Stimulated activated naive B cell treated with anti-CD40 and anti-IgM and Interleukin-4, amounts not matched to agents 10 μg/mL and 1 μg/mL and 100 μg/mL, for 72 hours (primary cell): ENCODE measurements around the gene OR3A3.
A peak's percentile ranks its signal among the peaks of the same experiment; 100 is the strongest.
"Not testable (repeated sequence)": the region's sequence is repeated elsewhere in the genome, so short reads cannot be mapped to it uniquely, and the experiment has no call there.

ENCODE experiments used
- ATAC-seq, 2 donors: fragments of 150-1000 bp; cut with Tn5 transposase; replicated peaks; 2 replicates each; pipeline ENCODE4 v1.10.0; 2021; ENCODE audit warnings: moderate library complexity in 1 of 2
- DNase-seq: peaks from one replicate; pipeline ENCODE4 v3.0.0; 2021
- H3K27ac Mint-ChIP-seq: one replicate; pipeline ENCODE4 v1.8.0; 2022; ENCODE audit warnings: mild to moderate bottlenecking, mixed read lengths
- H3K27me3 Mint-ChIP-seq, 2 donors: one replicate each; pipeline ENCODE4 v1.8.0; 2022; ENCODE audit warnings: mixed read lengths in 2 of 2
- H3K36me3 Mint-ChIP-seq, 2 donors: one replicate each; pipeline ENCODE4 v1.8.0; 2022; ENCODE audit warnings: mixed read lengths in 2 of 2, mild to moderate bottlenecking in 1 of 2
- H3K4me1 Mint-ChIP-seq, 2 donors: one replicate each; pipeline ENCODE4 v1.8.0; 2022; ENCODE audit warnings: mixed read lengths in 2 of 2, mild to moderate bottlenecking in 1 of 2
- H3K4me3 Mint-ChIP-seq, 2 donors: one replicate each; pipeline ENCODE4 v1.8.0; 2022; ENCODE audit warnings: mild to moderate bottlenecking in 2 of 2, mixed read lengths in 2 of 2, moderate library complexity in 1 of 2
- H3K9me3 Mint-ChIP-seq, 2 donors: one replicate each; pipeline ENCODE4 v1.8.0; 2022; ENCODE audit warnings: mixed read lengths in 2 of 2, mild to moderate bottlenecking in 1 of 2

OR3A3 gene

GRCh38 chr17:3433215-3433614 lies 22.0 kb downstream of the OR3A3 start:
- H3K4me3 Mint-ChIP-seq, H3K27ac Mint-ChIP-seq, DNase-seq, H3K36me3 Mint-ChIP-seq, H3K4me1 Mint-ChIP-seq: not testable (repeated sequence)
- ATAC-seq: peak; percentile 61 to 71
- peaks cover 14 to 44% of the 10 kb centered on the region in 2 donors for H3K27me3 Mint-ChIP-seq
- H3K9me3 Mint-ChIP-seq: peaks cover 4 to 10% of the 10 kb centered on the region in 2 donors

GRCh38 chr17:3433741-3434140 lies 22.6 kb downstream of the OR3A3 start, which contains the start of gene OR1E2:
Gene OR1E2 (minus strand): TSS chr17:3433841. CDS start chr17:3433841, 0 bp downstream.
- DNase-seq (no peak), ATAC-seq (no peak)
- peaks cover 4 to 10% of the 10 kb centered on the region in 2 donors for H3K9me3 Mint-ChIP-seq
- peaks cover 14 to 43% of the 10 kb centered on the region in 2 donors for H3K27me3 Mint-ChIP-seq
- no peak within 1 kb of the TSS for H3K4me3 Mint-ChIP-seq
- no peak within 1 kb of the TSS for H3K27ac Mint-ChIP-seq
- H3K4me1 Mint-ChIP-seq: peaks cover 0 to 4% of the 10 kb centered on the region in 2 donors
- no peaks in the 10 kb centered on the region for H3K36me3 Mint-ChIP-seq

GRCh38 chr17:3438368-3438767 lies 27.2 kb downstream of the OR3A3 start:
- no peak overlapping the region for H3K27ac Mint-ChIP-seq
- H3K27me3 Mint-ChIP-seq: peaks cover 15 to 19% of the 10 kb centered on the region in 2 donors
- H3K36me3 Mint-ChIP-seq: no peaks in the 10 kb centered on the region
- H3K4me3 Mint-ChIP-seq: no peak overlapping the region
- peaks cover 0 to 1% of the 10 kb centered on the region in 2 donors for H3K9me3 Mint-ChIP-seq
- no peaks in the 10 kb centered on the region for H3K4me1 Mint-ChIP-seq
- no peak for ATAC-seq
- no peak for DNase-seq

- no peaks in the 10 kb centered on the region for H3K4me1 Mint-ChIP-seq
- no peak overlapping the region for H3K4me3 Mint-ChIP-seq
- no peak for DNase-seq
- no peak for ATAC-seq
- no peak overlapping the region for H3K27ac Mint-ChIP-seq
- H3K27me3 Mint-ChIP-seq: peaks cover 10 to 13% of the 10 kb centered on the region in 2 donors
- no peaks in the 10 kb centered on the region for H3K36me3 Mint-ChIP-seq
- H3K9me3 Mint-ChIP-seq: no peaks in the 10 kb centered on the region
Observed at GRCh38 chr17:3440451-3440850, 29.3 kb downstream of the OR3A3 start.

GRCh38 chr17:3447625-3448024 lies 36.5 kb downstream of the OR3A3 start:
- DNase-seq (no peak), ATAC-seq (peak; percentile 34 to 48)
- no peak overlapping the region for H3K27ac Mint-ChIP-seq

GRCh38 chr17:3448059-3448665 lies 37.0 kb downstream of the OR3A3 start:
- H3K36me3 Mint-ChIP-seq: no peaks in the 10 kb centered on the region
- ATAC-seq: no peak
- H3K9me3 Mint-ChIP-seq: no peaks in the 10 kb centered on the region
- H3K4me3 Mint-ChIP-seq: no peak overlapping the region
- no peak overlapping the region for H3K27ac Mint-ChIP-seq
- DNase-seq: no peak
- H3K27me3 Mint-ChIP-seq: peaks cover 0 to 13% of the 10 kb centered on the region in 2 donors
- peaks cover 0 to 1% of the 10 kb centered on the region in 2 donors for H3K4me1 Mint-ChIP-seq

More at GRCh38 chr17:3447625-3448024, 36.5 kb downstream of the OR3A3 start:
- Mint-ChIP-seq H3K4me3 (no peak overlapping the region), H3K36me3 (no peaks in the 10 kb centered on the region), H3K27me3 (peaks cover 2 to 8% of the 10 kb centered on the region in 2 donors), H3K4me1 (peaks cover 0 to 1% of the 10 kb centered on the region in 2 donors), H3K9me3 (no peaks in the 10 kb centered on the region)

GRCh38 chr17:3466355-3466754 lies 55.2 kb downstream of the OR3A3 start:
- peaks cover 4 to 11% of the 10 kb centered on the region in 2 donors for H3K27me3 Mint-ChIP-seq
- not testable (repeated sequence) for H3K36me3 Mint-ChIP-seq, H3K4me1 Mint-ChIP-seq, DNase-seq, ATAC-seq, H3K4me3 Mint-ChIP-seq, H3K9me3 Mint-ChIP-seq, H3K27ac Mint-ChIP-seq

GRCh38 chr17:3469529-3469928 lies 58.4 kb downstream of the OR3A3 start:
- no peaks in the 10 kb centered on the region for H3K9me3 Mint-ChIP-seq
- ATAC-seq: no peak
- no peaks in the 10 kb centered on the region for H3K36me3 Mint-ChIP-seq
- H3K27ac Mint-ChIP-seq: no peak overlapping the region
- no peak overlapping the region for H3K4me3 Mint-ChIP-seq
- no peaks in the 10 kb centered on the region for H3K4me1 Mint-ChIP-seq
- H3K27me3 Mint-ChIP-seq: peaks cover 4 to 11% of the 10 kb centered on the region in 2 donors
- no peak for DNase-seq

GRCh38 chr17:3471599-3471998 lies 60.4 kb downstream of the OR3A3 start, which contains the start of gene SPATA22:
Gene SPATA22 (minus strand): TSS chr17:3471819. CDS start chr17:3469325, 2,494 bp downstream.
- H3K4me3 Mint-ChIP-seq: no peak within 1 kb of the TSS
- H3K27ac Mint-ChIP-seq: no peak within 1 kb of the TSS
- peaks cover 4 to 11% of the 10 kb centered on the region in 2 donors for H3K27me3 Mint-ChIP-seq
- ATAC-seq (no peak), DNase-seq (no peak)
- H3K36me3 Mint-ChIP-seq: no peaks in the 10 kb centered on the region
- peaks cover 0 to 3% of the 10 kb centered on the region in 2 donors for H3K4me1 Mint-ChIP-seq
- H3K9me3 Mint-ChIP-seq: no peaks in the 10 kb centered on the region

GRCh38 chr17:3472137-3472536 lies 61.0 kb downstream of the OR3A3 start:
- Mint-ChIP-seq H3K36me3 (no peaks in the 10 kb centered on the region), H3K4me1 (peaks cover 0 to 3% of the 10 kb centered on the region in 2 donors), H3K27ac (no peak overlapping the region), H3K4me3 (no peak overlapping the region), H3K9me3 (no peaks in the 10 kb centered on the region), H3K27me3 (peaks cover 4 to 11% of the 10 kb centered on the region in 2 donors)
- ATAC-seq: no peak
- no peak for DNase-seq
